ENCODE measurements around the gene TSHZ1.

The TSHZ1 gene

GRCh38 chr18:75226286-75226955, 15.8 kb downstream of the TSHZ1 start:
- no peak overlapping the region for H3K4me3 ChIP-seq (ENCODE audit: low read length, poor library complexity, severe bottlenecking)
- no peaks in the 10 kb centered on the region; the same call in 1 of the 2 replicates for H3K36me3 ChIP-seq (ENCODE audit: insufficient read depth, low read length)
- H3K9me2 ChIP-seq (replicated peaks; ENCODE audit: low read depth, low read length): no peaks in the 10 kb centered on the region
- no peaks in the 10 kb centered on the region for H3K9me3 ChIP-seq (ENCODE audit: insufficient read depth, low read depth, low read length)
- no peak overlapping the region for H3K4me2 ChIP-seq (ENCODE audit: low read depth, low read length, poor library complexity, severe bottlenecking)
- H3K4me1 ChIP-seq (ENCODE audit: insufficient read depth, low read length, poor library complexity, severe bottlenecking): peaks cover 14% of the 10 kb centered on the region
- no peak overlapping the region for H2AFZ ChIP-seq (ENCODE audit: low read length)
- no peak overlapping the region for H3K9ac ChIP-seq (ENCODE audit: low read depth, low read length, poor library complexity, severe bottlenecking)
- peaks cover 90% of the 10 kb centered on the region for H3K79me2 ChIP-seq (ENCODE audit: insufficient read depth, low read length)
- H3K27me3 ChIP-seq (ENCODE audit: insufficient read depth, low read length, poor library complexity, severe bottlenecking): no peaks in the 10 kb centered on the region
- no peaks in the 10 kb centered on the region for H3F3A ChIP-seq (ENCODE audit: low read depth)
- no peak for TF ChIP-seq CTCF (conservative IDR thresholded peaks at IDR 0.05; ENCODE audit: low read length)
- no peak for TF ChIP-seq EZH2phosphoT487 (IDR thresholded peaks at IDR 0.05; ENCODE audit: borderline replicate concordance)
- H4K20me1 ChIP-seq (ENCODE audit: insufficient read depth, low read length, poor library complexity, severe bottlenecking): peaks cover 6% of the 10 kb centered on the region

- H4K20me1 ChIP-seq (ENCODE audit: insufficient read depth, low read length, poor library complexity, severe bottlenecking): peaks cover 6% of the 10 kb centered on the region
- no peak overlapping the region for H3K4me3 ChIP-seq (ENCODE audit: low read length, poor library complexity, severe bottlenecking)
- H3K4me2 ChIP-seq (ENCODE audit: low read depth, low read length, poor library complexity, severe bottlenecking): no peak overlapping the region
- H3K9me2 ChIP-seq (replicated peaks; ENCODE audit: low read depth, low read length): no peaks in the 10 kb centered on the region
- H3K4me1 ChIP-seq (ENCODE audit: insufficient read depth, low read length, poor library complexity, severe bottlenecking): peaks cover 13% of the 10 kb centered on the region
- TF ChIP-seq EZH2phosphoT487 (IDR thresholded peaks at IDR 0.05; ENCODE audit: borderline replicate concordance) (no peak), CTCF (conservative IDR thresholded peaks at IDR 0.05; ENCODE audit: low read length) (no peak)
- H3K36me3 ChIP-seq (ENCODE audit: insufficient read depth, low read length): no peaks in the 10 kb centered on the region; the same call in 1 of the 2 replicates
- H3K79me2 ChIP-seq (ENCODE audit: insufficient read depth, low read length): peaks cover 91% of the 10 kb centered on the region
- no peak overlapping the region for H2AFZ ChIP-seq (ENCODE audit: low read length)
- H3K9me3 ChIP-seq (ENCODE audit: insufficient read depth, low read depth, low read length): no peaks in the 10 kb centered on the region
- no peak overlapping the region for H3K9ac ChIP-seq (ENCODE audit: low read depth, low read length, poor library complexity, severe bottlenecking)
- no peaks in the 10 kb centered on the region for H3F3A ChIP-seq (ENCODE audit: low read depth)
- no peaks in the 10 kb centered on the region for H3K27me3 ChIP-seq (ENCODE audit: insufficient read depth, low read length, poor library complexity, severe bottlenecking)
Measured at GRCh38 chr18:75226956-75227316, 16.3 kb downstream of the TSHZ1 start.

GRCh38 chr18:75227535-75228296, 17.1 kb downstream of the TSHZ1 start:
- no peak overlapping the region for H2AFZ ChIP-seq (ENCODE audit: low read length)
- TF ChIP-seq CTCF (conservative IDR thresholded peaks at IDR 0.05; ENCODE audit: low read length): no peak
- TF ChIP-seq EZH2phosphoT487 (IDR thresholded peaks at IDR 0.05; ENCODE audit: borderline replicate concordance): no peak
- H3K4me2 ChIP-seq (ENCODE audit: low read depth, low read length, poor library complexity, severe bottlenecking): no peak overlapping the region

More at GRCh38 chr18:75227535-75228296, 17.1 kb downstream of the TSHZ1 start:
- Histone ChIP-seq H3K79me2 (ENCODE audit: insufficient read depth, low read length) (peaks cover 89% of the 10 kb centered on the region), H3K9ac (ENCODE audit: low read depth, low read length, poor library complexity, severe bottlenecking) (no peak overlapping the region), H3K9me2 (replicated peaks; ENCODE audit: low read depth, low read length) (no peaks in the 10 kb centered on the region), H3K27me3 (ENCODE audit: insufficient read depth, low read length, poor library complexity, severe bottlenecking) (no peaks in the 10 kb centered on the region), H3K4me1 (ENCODE audit: insufficient read depth, low read length, poor library complexity, severe bottlenecking) (peaks cover 9% of the 10 kb centered on the region), H3F3A (ENCODE audit: low read depth) (no peaks in the 10 kb centered on the region), H3K9me3 (ENCODE audit: insufficient read depth, low read depth, low read length) (no peaks in the 10 kb centered on the region), H3K4me3 (ENCODE audit: low read length, poor library complexity, severe bottlenecking) (no peak overlapping the region), H4K20me1 (ENCODE audit: insufficient read depth, low read length, poor library complexity, severe bottlenecking) (peaks cover 7% of the 10 kb centered on the region), H3K36me3 (ENCODE audit: insufficient read depth, low read length) (no peaks in the 10 kb centered on the region; the same call in 1 of the 2 replicates)
